Measurements from ENCODE around the gene NCOA3.

The NCOA3 gene

GRCh38 chr20:47500554-47500953 lies 1.1 kb upstream of the NCOA3 start:
- ATAC-seq: no peak
- TF ChIP-seq ARNTL (CRISPR knock-in tag; IDR thresholded peaks at IDR 0.05; ENCODE audit: borderline replicate concordance, low read depth) (no peak), BACH2 (CRISPR knock-in tag; IDR thresholded peaks at IDR 0.05; ENCODE audit: borderline replicate concordance) (no peak), PATZ1 (CRISPR knock-in tag; IDR thresholded peaks at IDR 0.05; ENCODE audit: borderline replicate concordance) (no peak), CREB5 (CRISPR knock-in tag; IDR thresholded peaks at IDR 0.05; ENCODE audit: low read depth) (no peak), CSDC2 (CRISPR knock-in tag; IDR thresholded peaks at IDR 0.05) (no peak), ZC3H10 (CRISPR knock-in tag; IDR thresholded peaks at IDR 0.05) (no peak), ISL1 (CRISPR knock-in tag; IDR thresholded peaks at IDR 0.05) (no peak), GLIS3 (CRISPR knock-in tag; IDR thresholded peaks at IDR 0.05) (no peak), ZFP3 (CRISPR knock-in tag; IDR thresholded peaks at IDR 0.05) (no peak)

GRCh38 chr20:47501116-47501481 lies 588 bp upstream of the NCOA3 start:
- no peak for ATAC-seq

More at GRCh38 chr20:47501116-47501481, 588 bp upstream of the NCOA3 start:
- TF ChIP-seq BACH2 (CRISPR knock-in tag; IDR thresholded peaks at IDR 0.05; ENCODE audit: borderline replicate concordance) (no peak), ISL1 (CRISPR knock-in tag; IDR thresholded peaks at IDR 0.05) (no peak), ESRRG (CRISPR knock-in tag; IDR thresholded peaks at IDR 0.05) (no peak), ZC3H10 (CRISPR knock-in tag; IDR thresholded peaks at IDR 0.05) (no peak), CSRNP3 (CRISPR knock-in tag; IDR thresholded peaks at IDR 0.05) (no peak), PATZ1 (CRISPR knock-in tag; IDR thresholded peaks at IDR 0.05; ENCODE audit: borderline replicate concordance) (no peak), ZFP3 (CRISPR knock-in tag; IDR thresholded peaks at IDR 0.05) (no peak), TSHZ2 (CRISPR knock-in tag; IDR thresholded peaks at IDR 0.05) (no peak), ARNTL (CRISPR knock-in tag; IDR thresholded peaks at IDR 0.05; ENCODE audit: borderline replicate concordance, low read depth) (no peak), OSR1 (CRISPR knock-in tag; IDR thresholded peaks at IDR 0.05) (no peak), TOX (CRISPR knock-in tag; IDR thresholded peaks at IDR 0.05; ENCODE audit: borderline replicate concordance) (no peak), PPARA (CRISPR knock-in tag; IDR thresholded peaks at IDR 0.05; ENCODE audit: borderline replicate concordance) (no peak), CREB5 (CRISPR knock-in tag; IDR thresholded peaks at IDR 0.05; ENCODE audit: low read depth) (no peak), ZNF8 (CRISPR knock-in tag; IDR thresholded peaks at IDR 0.05) (no peak), ZNF565 (CRISPR knock-in tag; conservative IDR thresholded peaks at IDR 0.05; ENCODE audit: low read depth) (no peak)
